Prostate gland (tissue), 2 donors: Measurements from ENCODE around the gene GPR6. TPM values are rescaled to one million over a fixed set of nuclear protein-coding genes. Genes with fewer than 3 reads are reported as not detected.

Source experiments
- DNase-seq: peaks from one replicate; pipeline ENCODE4 v3.0.0-alpha.2; 2019; ENCODE audit warnings: low spot score
- H3K27ac ChIP-seq, 2 donors: fragments of 200-600 bp; sonication (generic); 2 replicates each; pipeline ENCODE4 v1.5.1; 2017 to 2019
- H3K27me3 ChIP-seq: fragments of 200-600 bp; sonication (generic); replicated peaks from 2 replicates; pipeline ENCODE4 v1.5.1; 2019; ENCODE audit not compliant: insufficient read depth
- H3K36me3 ChIP-seq, 2 donors: fragments of 200-600 bp; sonication (generic); 1 replicate in 1 of 2; 2 replicates in 1 of 2; pipeline versions ENCODE4 v1.5.1 to v1.8.1; 2017 to 2019
- H3K4me1 ChIP-seq: fragments of 200-600 bp; sonication (generic); replicated peaks from 2 replicates; pipeline ENCODE4 v1.5.1; 2019
- H3K4me3 ChIP-seq, 2 donors: fragments of 200-600 bp; sonication (generic); 2 replicates each; pipeline ENCODE4 v1.5.1; 2017 to 2019
- H3K9me3 ChIP-seq: fragments of 200-600 bp; sonication (generic); 2 replicates; pipeline ENCODE4 v1.5.1; 2017
- POLR2A ChIP-seq: fragments of 450-650 bp; IDR thresholded peaks from one replicate; pipeline ENCODE4 v1.6.1; 2016; ENCODE audit warnings: antibody characterized with exemption, mild to moderate bottlenecking
- POLR2AphosphoS5 ChIP-seq: sonication (generic); formaldehyde crosslinking; IDR thresholded peaks from one replicate; pipeline ENCODE4 v1.6.1; 2017; ENCODE audit warnings: antibody characterized with exemption
- WGBS: methylation state at CpG from one replicate; pipeline ENCODE4 v1.1.5; 2018; 5-methylcytosine and 5-hydroxymethylcytosine counted together
- intact Hi-C: fragments of 100-400 bp; cut with DNase I; formaldehyde crosslinking; loops from one replicate; pipeline ENCODE4 v1.14.2; 2022
- total RNA-seq, 2 donors: library from RNA; depleted of rRNA; stranded (reverse); fragments of >200 nt; gene quantifications; one replicate each; pipeline ENCODE4 v1.1.0, GENCODE V29; 2016
- TF ChIP-seq, protein P1 (sequence below), 4 experiments: fragments of 200-600 bp in 2 of 4; fragments of 450-650 bp in 2 of 4; sonication (generic) in 2 of 4; IDR thresholded peaks; 1 replicate in 3 of 4; 2 replicates in 1 of 4; pipeline ENCODE4 v1.5.1; 2016 to 2019; ENCODE audit warnings: antibody characterized with exemption in 4 of 4, mild to moderate bottlenecking in 2 of 4, moderate library complexity in 2 of 4

Gene GPR6, protein sequence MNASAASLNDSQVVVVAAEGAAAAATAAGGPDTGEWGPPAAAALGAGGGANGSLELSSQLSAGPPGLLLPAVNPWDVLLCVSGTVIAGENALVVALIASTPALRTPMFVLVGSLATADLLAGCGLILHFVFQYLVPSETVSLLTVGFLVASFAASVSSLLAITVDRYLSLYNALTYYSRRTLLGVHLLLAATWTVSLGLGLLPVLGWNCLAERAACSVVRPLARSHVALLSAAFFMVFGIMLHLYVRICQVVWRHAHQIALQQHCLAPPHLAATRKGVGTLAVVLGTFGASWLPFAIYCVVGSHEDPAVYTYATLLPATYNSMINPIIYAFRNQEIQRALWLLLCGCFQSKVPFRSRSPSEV
- not detected for total RNA-seq

DNA sequence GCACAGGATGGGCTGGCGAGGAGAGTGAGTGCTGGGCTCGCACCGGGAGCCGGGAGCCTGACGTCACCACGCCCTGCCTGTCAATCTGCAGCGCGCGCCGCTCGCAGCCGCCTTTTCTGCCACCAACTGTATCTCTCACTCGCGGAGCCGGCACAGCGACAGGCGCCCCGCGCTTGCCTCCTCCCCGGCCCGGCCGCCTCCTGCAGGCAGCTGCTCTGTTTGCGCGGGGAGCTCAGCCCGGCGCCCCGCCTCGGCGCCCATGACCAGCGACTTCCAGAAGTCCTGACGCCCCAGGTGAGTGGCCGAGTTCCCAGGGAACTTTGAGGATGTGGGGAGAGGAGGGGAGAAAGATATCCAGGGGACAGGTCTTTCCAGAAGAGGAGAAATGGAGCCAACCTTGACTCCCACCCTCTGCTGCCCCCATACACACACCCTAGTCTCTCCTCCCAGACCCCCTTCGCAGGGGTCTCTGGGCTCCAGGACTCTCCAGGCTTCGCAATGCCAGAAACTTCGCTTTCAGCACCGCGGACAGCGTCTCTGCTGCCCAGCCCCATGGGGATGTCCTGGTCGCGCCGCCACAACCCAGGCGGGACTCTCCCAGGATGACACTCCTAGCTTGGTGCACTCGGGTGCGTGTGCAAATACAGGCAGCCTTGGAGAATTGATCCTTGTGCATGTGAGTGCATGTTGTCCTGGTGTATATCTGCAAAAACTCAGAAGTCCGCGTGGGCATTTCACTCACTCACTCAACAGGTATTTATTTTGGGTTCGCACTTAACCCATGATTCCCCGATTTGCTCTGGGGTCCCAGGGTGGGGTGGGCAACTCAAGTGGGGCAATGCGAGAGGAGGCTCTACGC lies at the start of gene GPR6:
GPR6 (plus strand) TSS at position 138 of the 859 bp plus-strand sequence. CDS start 802 bp downstream, outside the sequence.
- Histone ChIP-seq H3K4me3 (no peak within 1 kb of the TSS), H3K27me3 (peaks cover 24% of the 10 kb centered on the region), H3K36me3 (no peaks in the 10 kb centered on the region), H3K9me3 (no peaks in the 10 kb centered on the region), H3K27ac (no peak within 1 kb of the TSS), H3K4me1 (no peaks in the 10 kb centered on the region)
- TF ChIP-seq POLR2A, result no peak
- TF ChIP-seq, protein P1, sequence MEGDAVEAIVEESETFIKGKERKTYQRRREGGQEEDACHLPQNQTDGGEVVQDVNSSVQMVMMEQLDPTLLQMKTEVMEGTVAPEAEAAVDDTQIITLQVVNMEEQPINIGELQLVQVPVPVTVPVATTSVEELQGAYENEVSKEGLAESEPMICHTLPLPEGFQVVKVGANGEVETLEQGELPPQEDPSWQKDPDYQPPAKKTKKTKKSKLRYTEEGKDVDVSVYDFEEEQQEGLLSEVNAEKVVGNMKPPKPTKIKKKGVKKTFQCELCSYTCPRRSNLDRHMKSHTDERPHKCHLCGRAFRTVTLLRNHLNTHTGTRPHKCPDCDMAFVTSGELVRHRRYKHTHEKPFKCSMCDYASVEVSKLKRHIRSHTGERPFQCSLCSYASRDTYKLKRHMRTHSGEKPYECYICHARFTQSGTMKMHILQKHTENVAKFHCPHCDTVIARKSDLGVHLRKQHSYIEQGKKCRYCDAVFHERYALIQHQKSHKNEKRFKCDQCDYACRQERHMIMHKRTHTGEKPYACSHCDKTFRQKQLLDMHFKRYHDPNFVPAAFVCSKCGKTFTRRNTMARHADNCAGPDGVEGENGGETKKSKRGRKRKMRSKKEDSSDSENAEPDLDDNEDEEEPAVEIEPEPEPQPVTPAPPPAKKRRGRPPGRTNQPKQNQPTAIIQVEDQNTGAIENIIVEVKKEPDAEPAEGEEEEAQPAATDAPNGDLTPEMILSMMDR (IDR thresholded peaks at IDR 0.05), result no peak
- TF ChIP-seq POLR2AphosphoS5, result no peak
- intact Hi-C loops, result no loop called here
- peak; percentile 17 for DNase-seq
- WGBS, result 2% methylated on average over 50 of the region's 50 CpGs

- Histone ChIP-seq H3K9me3 (no peaks in the 10 kb centered on the region), H3K36me3 (no peaks in the 10 kb centered on the region), H3K27me3 (no peaks in the 10 kb centered on the region), H3K27ac (no peak overlapping the region), H3K4me1 (no peaks in the 10 kb centered on the region), H3K4me3 (no peak overlapping the region)
- no peak for DNase-seq
- TF ChIP-seq POLR2AphosphoS5 (no peak), POLR2A (no peak)
- TF ChIP-seq, protein P1 (IDR thresholded peaks at IDR 0.05), result no peak
- 87% methylated on average over 7 of the region's 8 CpGs for WGBS
- intact Hi-C loops, result no loop called here
Observed at GRCh38 chr6:109934293-109934692, 43.8 kb upstream of the GPR6 start.

GRCh38 chr6:109939654-109940053 lies 38.5 kb upstream of the GPR6 start:
- Histone ChIP-seq H3K4me3 (no peak overlapping the region), H3K4me1 (no peaks in the 10 kb centered on the region), H3K9me3 (no peaks in the 10 kb centered on the region), H3K27ac (no peak overlapping the region), H3K36me3 (no peaks in the 10 kb centered on the region), H3K27me3 (no peaks in the 10 kb centered on the region)
- no peak for DNase-seq
- intact Hi-C loops, result no loop called here
- 92% methylated on average over 2 of the region's 2 CpGs for WGBS
- TF ChIP-seq, protein P1 (IDR thresholded peaks at IDR 0.05), result no peak
- TF ChIP-seq POLR2AphosphoS5, result no peak
- TF ChIP-seq POLR2A, result no peak

DNA sequence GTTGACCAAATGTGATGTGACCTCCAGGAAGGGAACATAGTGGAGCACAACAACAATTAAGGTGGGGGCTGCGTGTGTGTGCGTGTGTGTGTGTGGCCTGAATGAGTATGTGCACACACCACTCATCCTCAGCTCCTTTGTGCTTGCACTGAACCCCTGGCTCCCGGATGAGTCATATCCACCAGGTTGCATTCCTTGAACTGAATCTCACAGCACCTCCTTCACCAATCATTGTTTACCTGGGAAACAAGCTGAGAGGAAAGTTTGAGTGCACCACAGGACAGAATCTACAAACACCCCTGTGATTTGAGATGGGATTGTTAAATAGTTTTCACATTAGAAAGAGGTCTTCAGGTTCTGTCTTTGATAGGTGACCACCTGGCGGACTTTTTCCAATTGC lies 33.7 kb upstream of the GPR6 start:
- Histone ChIP-seq H3K4me1 (no peaks in the 10 kb centered on the region), H3K27me3 (no peaks in the 10 kb centered on the region), H3K36me3 (no peaks in the 10 kb centered on the region), H3K9me3 (no peaks in the 10 kb centered on the region), H3K27ac (no peak overlapping the region), H3K4me3 (no peak overlapping the region)
- intact Hi-C loops, result no loop called here
- DNase-seq, result no peak
- TF ChIP-seq, protein P1 (IDR thresholded peaks at IDR 0.05), result no peak
- TF ChIP-seq POLR2A, result no peak
- TF ChIP-seq POLR2AphosphoS5, result no peak
- WGBS, result 68% methylated on average over 4 of the region's 4 CpGs
